SK-N-SH treated with all-trans-retinoic acid at 6 μM for 48 hours (cell line): Measurements from ENCODE around the gene PNPLA6.

ENCODE experiments used
- ATAC-seq: fragments of 200-7000 bp; cut with Tn5 transposase; 3 replicates; pipeline ENCODE4 v1.9.1; 2020; ENCODE audit warnings: mild to moderate bottlenecking, moderate library complexity
- ARNTL ChIP-seq: fragments of 450-650 bp; formaldehyde crosslinking; IDR thresholded peaks from 2 replicates; pipeline ENCODE4 v1.5.0; 2020; ENCODE audit warnings: low read depth, mild to moderate bottlenecking, moderate library complexity, borderline replicate concordance
- BACH2 ChIP-seq: fragments of 250-450 bp; sonication (Bioruptor Pico); IDR thresholded peaks from 2 replicates; pipeline ENCODE4 v1.9.0; 2021; ENCODE audit warnings: mild to moderate bottlenecking, borderline replicate concordance
- CREB5 ChIP-seq: fragments of 250-450 bp; sonication (Bioruptor Pico); IDR thresholded peaks from 2 replicates; pipeline ENCODE4 v1.5.1; 2020; ENCODE audit warnings: low read depth, mild to moderate bottlenecking, moderate library complexity
- CSDC2 ChIP-seq: fragments of 250-450 bp; sonication (Bioruptor Pico); IDR thresholded peaks from 2 replicates; pipeline ENCODE4 v1.5.0; 2020; ENCODE audit warnings: mild to moderate bottlenecking, moderate library complexity
- CSRNP3 ChIP-seq: fragments of 250-450 bp; sonication (Bioruptor Pico); IDR thresholded peaks from 2 replicates; pipeline ENCODE4 v1.5.1; 2021; ENCODE audit warnings: mild to moderate bottlenecking, moderate library complexity
- ESRRG ChIP-seq: fragments of 250-450 bp; sonication (Bioruptor Pico); IDR thresholded peaks from 2 replicates; pipeline ENCODE4 v1.6.1; 2021; ENCODE audit warnings: mild to moderate bottlenecking
- GLIS3 ChIP-seq: fragments of 250-450 bp; sonication (Bioruptor Pico); IDR thresholded peaks from 2 replicates; pipeline ENCODE4 v1.5.0; 2020; ENCODE audit warnings: mild to moderate bottlenecking, moderate library complexity
- ISL1 ChIP-seq: fragments of 250-450 bp; sonication (Bioruptor Pico); IDR thresholded peaks from 2 replicates; pipeline ENCODE4 v2.1.2; 2022; ENCODE audit warnings: mild to moderate bottlenecking, moderate library complexity
- PATZ1 ChIP-seq: fragments of 250-450 bp; sonication (Bioruptor Pico); IDR thresholded peaks from 2 replicates; pipeline ENCODE4 v1.8.0; 2020; ENCODE audit warnings: mild to moderate bottlenecking, moderate library complexity, borderline replicate concordance
- POU6F1 ChIP-seq: fragments of 250-450 bp; sonication (Bioruptor Pico); IDR thresholded peaks from 2 replicates; pipeline ENCODE4 v1.8.0; 2021; ENCODE audit warnings: low read depth, mild to moderate bottlenecking, moderate library complexity, borderline replicate concordance
- PPARA ChIP-seq: fragments of 250-450 bp; sonication (Bioruptor Pico); IDR thresholded peaks from 2 replicates; pipeline ENCODE4 v1.5.0; 2020; ENCODE audit warnings: mild to moderate bottlenecking, borderline replicate concordance
- SNAI2 ChIP-seq: fragments of 250-450 bp; sonication (Bioruptor Pico); IDR thresholded peaks from 2 replicates; pipeline ENCODE4 v1.5.0; 2020; ENCODE audit warnings: mild to moderate bottlenecking, moderate library complexity
- TCF4 ChIP-seq: fragments of 250-450 bp; sonication (Bioruptor Pico); IDR thresholded peaks from 2 replicates; pipeline ENCODE4 v1.8.0; 2021; ENCODE audit warnings: mild to moderate bottlenecking, moderate library complexity, borderline replicate concordance
- TOX ChIP-seq: fragments of 250-450 bp; sonication (Bioruptor Pico); IDR thresholded peaks from 2 replicates; pipeline ENCODE4 v1.8.0; 2021; ENCODE audit warnings: mild to moderate bottlenecking, moderate library complexity, borderline replicate concordance
- TSHZ2 ChIP-seq: fragments of 250-450 bp; sonication (Bioruptor Pico); IDR thresholded peaks from 2 replicates; pipeline ENCODE4 v1.5.0; 2020; ENCODE audit warnings: mild to moderate bottlenecking, moderate library complexity
- ZC3H10 ChIP-seq: fragments of 250-450 bp; sonication (Bioruptor Pico); IDR thresholded peaks from 2 replicates; pipeline ENCODE4 v1.5.1; 2021; ENCODE audit warnings: mild to moderate bottlenecking, moderate library complexity
- ZFP3 ChIP-seq: fragments of 250-450 bp; sonication (Bioruptor Pico); IDR thresholded peaks from 2 replicates; pipeline ENCODE4 v1.5.0; 2020; ENCODE audit warnings: mild to moderate bottlenecking, moderate library complexity
- ZFP30 ChIP-seq: fragments of 450-650 bp; formaldehyde crosslinking; IDR thresholded peaks from 2 replicates; pipeline ENCODE4 v1.5.0; 2022; ENCODE audit warnings: mild to moderate bottlenecking, moderate library complexity
- ZNF565 ChIP-seq: fragments of 450-650 bp; formaldehyde crosslinking; conservative IDR thresholded peaks from 2 replicates; pipeline ENCODE4 v1.5.0; 2020; ENCODE audit warnings: low read depth, mild to moderate bottlenecking, moderate library complexity
- ZNF70 ChIP-seq: fragments of 450-650 bp; formaldehyde crosslinking; IDR thresholded peaks from 2 replicates; pipeline ENCODE4 v1.5.0; 2020; ENCODE audit warnings: mild to moderate bottlenecking, moderate library complexity

Gene PNPLA6

GRCh38 chr19:7526059-7526929, 9.2 kb upstream of the PNPLA6 start:
- TF ChIP-seq CSDC2 (CRISPR knock-in tag) (no peak), TSHZ2 (no peak), ESRRG (CRISPR knock-in tag) (no peak), CREB5 (CRISPR knock-in tag) (no peak), ZFP30 (CRISPR knock-in tag) (no peak), ZC3H10 (CRISPR knock-in tag) (no peak), ZNF565 (CRISPR knock-in tag) (no peak), ARNTL (CRISPR knock-in tag) (no peak), ZNF70 (CRISPR knock-in tag) (no peak), TOX (CRISPR knock-in tag) (no peak), SNAI2 (CRISPR knock-in tag) (no peak), PPARA (CRISPR knock-in tag) (no peak), ISL1 (CRISPR knock-in tag) (no peak), CSRNP3 (CRISPR knock-in tag) (no peak), PATZ1 (no peak), TCF4 (no peak), ZFP3 (CRISPR knock-in tag) (no peak), POU6F1 (CRISPR knock-in tag) (no peak)
- ATAC-seq: no peak

- TF ChIP-seq TCF4: no peak
- TF ChIP-seq ZNF565 (CRISPR knock-in tag): no peak
- no peak for TF ChIP-seq BACH2 (CRISPR knock-in tag)
- no peak for TF ChIP-seq SNAI2 (CRISPR knock-in tag)
- TF ChIP-seq PPARA (CRISPR knock-in tag): no peak
- no peak for TF ChIP-seq ZNF70 (CRISPR knock-in tag)
- ATAC-seq: no peak
Measured at GRCh38 chr19:7527516-7528191, 7.9 kb upstream of the PNPLA6 start.

- TF ChIP-seq POU6F1 (CRISPR knock-in tag) (no peak), ZNF70 (CRISPR knock-in tag) (no peak), ZNF565 (CRISPR knock-in tag) (no peak), CSDC2 (CRISPR knock-in tag) (no peak), ARNTL (CRISPR knock-in tag) (no peak), PPARA (CRISPR knock-in tag) (no peak), GLIS3 (CRISPR knock-in tag) (no peak)
- ATAC-seq: no peak
Measured at GRCh38 chr19:7528192-7528519, 7.4 kb upstream of the PNPLA6 start.
